ENCODE data around the gene CHRND.

DNA sequence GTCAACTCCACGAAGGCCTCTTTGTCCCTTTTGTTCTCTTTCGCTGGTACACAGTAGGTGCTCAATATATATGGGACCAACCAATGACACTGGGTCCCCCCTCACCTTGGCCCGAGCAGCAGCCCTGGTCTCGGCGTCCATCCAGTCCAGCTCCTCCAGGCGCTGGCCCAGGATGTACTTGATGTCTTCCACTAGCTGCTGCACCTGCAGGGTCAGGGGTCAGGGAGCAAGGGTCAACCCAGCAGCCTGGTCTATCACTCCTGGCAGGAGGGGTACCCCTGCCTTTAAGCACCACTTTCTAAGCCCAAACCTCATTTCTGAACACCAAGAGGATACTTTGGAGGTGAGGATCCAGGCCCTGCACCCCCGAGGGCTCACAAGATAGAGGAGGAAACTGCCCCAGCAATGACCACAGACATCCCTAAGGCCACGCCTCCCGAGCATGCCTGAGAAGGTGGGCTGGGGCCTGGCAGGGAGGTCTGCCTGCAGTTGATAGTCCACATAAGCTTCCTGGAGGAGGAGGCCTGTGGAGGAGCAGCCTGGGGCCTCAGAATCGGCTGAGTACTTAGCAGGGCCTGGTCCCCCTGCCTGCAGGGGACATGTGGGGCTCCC, 42.5 kb upstream of the CHRND start:
- TF ChIP-seq POLR2A (IDR thresholded peaks at IDR 0.05), result no peak
- TF ChIP-seq, protein P1, sequence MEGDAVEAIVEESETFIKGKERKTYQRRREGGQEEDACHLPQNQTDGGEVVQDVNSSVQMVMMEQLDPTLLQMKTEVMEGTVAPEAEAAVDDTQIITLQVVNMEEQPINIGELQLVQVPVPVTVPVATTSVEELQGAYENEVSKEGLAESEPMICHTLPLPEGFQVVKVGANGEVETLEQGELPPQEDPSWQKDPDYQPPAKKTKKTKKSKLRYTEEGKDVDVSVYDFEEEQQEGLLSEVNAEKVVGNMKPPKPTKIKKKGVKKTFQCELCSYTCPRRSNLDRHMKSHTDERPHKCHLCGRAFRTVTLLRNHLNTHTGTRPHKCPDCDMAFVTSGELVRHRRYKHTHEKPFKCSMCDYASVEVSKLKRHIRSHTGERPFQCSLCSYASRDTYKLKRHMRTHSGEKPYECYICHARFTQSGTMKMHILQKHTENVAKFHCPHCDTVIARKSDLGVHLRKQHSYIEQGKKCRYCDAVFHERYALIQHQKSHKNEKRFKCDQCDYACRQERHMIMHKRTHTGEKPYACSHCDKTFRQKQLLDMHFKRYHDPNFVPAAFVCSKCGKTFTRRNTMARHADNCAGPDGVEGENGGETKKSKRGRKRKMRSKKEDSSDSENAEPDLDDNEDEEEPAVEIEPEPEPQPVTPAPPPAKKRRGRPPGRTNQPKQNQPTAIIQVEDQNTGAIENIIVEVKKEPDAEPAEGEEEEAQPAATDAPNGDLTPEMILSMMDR (IDR thresholded peaks at IDR 0.05), result no peak
